Right renal pelvis (tissue), 4 donors: Measurements from ENCODE around the gene ELMO1. TPM values are rescaled to one million over a fixed set of nuclear protein-coding genes. Genes with fewer than 3 reads are reported as not detected.

Experiments used
- DNase-seq, 4 donors: peaks; one replicate each; pipeline ENCODE4 v3.0.0-alpha.2; 2013; ENCODE audit warnings: low read depth in 4 of 4, low spot score in 3 of 4, missing footprints in 1 of 4
- polyA plus RNA-seq, 4 donors: library from polyadenylated mRNA; unstranded; fragments of 120-200 nt; gene quantifications; one replicate each; pipeline ENCODE4 v1.2.1, GENCODE V29; 2013; ENCODE audit not compliant: insufficient read length in 4 of 4

Gene ELMO1
- polyA plus RNA-seq, 4 donors: 9.9 to 14.6 (median 11.3) TPM

- DNase-seq: no peak
Measured at GRCh38 chr7:37236906-37237305, 211.8 kb downstream of the ELMO1 start.

- no peak for DNase-seq
Measured at GRCh38 chr7:37235813-37236212, 212.9 kb downstream of the ELMO1 start.

- no peak for DNase-seq
Measured at GRCh38 chr7:37234928-37235327, 213.7 kb downstream of the ELMO1 start.

- DNase-seq: no peak
Measured at GRCh38 chr7:37234334-37234733, 214.3 kb downstream of the ELMO1 start.

- no peak for DNase-seq
Measured at GRCh38 chr7:37231613-37232012, 217.1 kb downstream of the ELMO1 start.

GRCh38 chr7:37230221-37230620 is 218.4 kb downstream of the ELMO1 start:
- DNase-seq: no peak

- DNase-seq: no peak
Measured at GRCh38 chr7:37229381-37229780, 219.3 kb downstream of the ELMO1 start.

- no peak for DNase-seq
Measured at GRCh38 chr7:37225285-37225969, 223.2 kb downstream of the ELMO1 start.

- no peak for DNase-seq
Measured at GRCh38 chr7:37224746-37225145, 223.9 kb downstream of the ELMO1 start.

- no peak for DNase-seq
Measured at GRCh38 chr7:37220664-37221063, 228.0 kb downstream of the ELMO1 start.

- no peak for DNase-seq
Measured at GRCh38 chr7:37218956-37219355, 229.7 kb downstream of the ELMO1 start.

- DNase-seq: no peak
Measured at GRCh38 chr7:37216923-37217322, 231.7 kb downstream of the ELMO1 start.

GRCh38 chr7:37216156-37216852 is 232.4 kb downstream of the ELMO1 start:
- DNase-seq: no peak

GRCh38 chr7:37215290-37215923 is 233.3 kb downstream of the ELMO1 start:
- DNase-seq: no peak

- no peak for DNase-seq
Measured at GRCh38 chr7:37212556-37212955, 236.1 kb downstream of the ELMO1 start.

- DNase-seq: no peak
Measured at GRCh38 chr7:37212051-37212450, 236.6 kb downstream of the ELMO1 start.

GRCh38 chr7:37211097-37211880 is 237.4 kb downstream of the ELMO1 start:
- no peak for DNase-seq

GRCh38 chr7:37209195-37209594 is 239.5 kb downstream of the ELMO1 start:
- DNase-seq: no peak

GRCh38 chr7:37208528-37208927 is 240.1 kb downstream of the ELMO1 start:
- peak in 1 of 4 donors; percentile 36 for DNase-seq

- DNase-seq: no peak
Measured at GRCh38 chr7:37206192-37206591, 242.5 kb downstream of the ELMO1 start.

- no peak for DNase-seq
Measured at GRCh38 chr7:37205451-37205850, 243.2 kb downstream of the ELMO1 start.
